Measurements from ENCODE around the gene DSCAML1. TPM values are rescaled to one million over a fixed set of nuclear protein-coding genes. Genes with fewer than 3 reads are reported as not detected.

DSCAML1 gene
- total RNA-seq, 2 experiments from 2014 or later, result not detected

DNA sequence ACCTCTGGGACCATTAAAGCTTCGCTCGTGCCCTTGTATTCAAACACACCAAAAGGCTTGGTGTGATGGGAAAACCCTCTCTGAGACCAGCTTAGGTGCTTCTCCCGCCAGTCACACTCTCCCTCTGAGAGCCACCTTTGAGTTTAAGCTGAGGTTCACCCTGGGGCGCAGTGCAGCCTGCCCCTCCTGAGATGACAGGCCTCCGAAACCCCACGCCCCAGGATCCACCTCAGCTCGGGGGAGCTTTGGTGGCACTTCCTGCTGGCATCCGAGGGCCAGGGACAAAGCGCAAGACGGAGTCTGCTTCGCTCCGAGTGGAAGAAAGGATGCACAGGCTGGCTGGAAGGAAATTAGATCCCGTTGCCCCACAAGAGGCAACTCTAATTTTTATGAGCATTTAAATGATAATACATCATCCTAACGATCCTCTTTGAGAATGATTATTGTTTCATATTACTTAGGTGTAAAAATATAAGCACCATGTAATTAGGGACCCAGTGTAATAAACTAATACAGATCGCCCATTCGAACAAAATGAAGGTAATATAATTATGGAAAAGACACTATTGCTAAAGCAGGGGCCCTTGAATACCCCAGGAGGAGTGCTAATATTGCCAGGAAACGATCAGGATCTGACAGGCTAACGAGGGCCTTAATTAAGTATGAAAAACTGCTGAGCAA lies 334.7 kb downstream of the DSCAML1 start:
- H3K4me1 ChIP-seq (ENCODE audit: insufficient read depth, low read length, poor library complexity, severe bottlenecking), result no peaks in the 10 kb centered on the region
- H3K4me3 ChIP-seq (ENCODE audit: low read depth, low read length, poor library complexity, severe bottlenecking), result no peak overlapping the region
- BruUV-seq (replicated peaks), result no TSS peak
- intact Hi-C loops (cut with micrococcal nuclease; ENCODE audit: unreplicated experiment), result no loop called here
- H4K20me1 ChIP-seq (ENCODE audit: insufficient read depth, low read length), result no peaks in the 10 kb centered on the region
- H3K79me2 ChIP-seq (ENCODE audit: insufficient read depth, low read depth, low read length), result no peaks in the 10 kb centered on the region
- H3K36me3 ChIP-seq (ENCODE audit: insufficient read depth, low read length), result no peaks in the 10 kb centered on the region
- no peak overlapping the region for H3K27ac ChIP-seq (ENCODE audit: low read depth, low read length, poor library complexity, severe bottlenecking)
- no peak overlapping the region for H2AFZ ChIP-seq (ENCODE audit: low read length)
- no peak for TF ChIP-seq EZH2phosphoT487 (IDR thresholded peaks at IDR 0.05; ENCODE audit: borderline replicate concordance, low read depth, low read length)
- TF ChIP-seq, protein P1, sequence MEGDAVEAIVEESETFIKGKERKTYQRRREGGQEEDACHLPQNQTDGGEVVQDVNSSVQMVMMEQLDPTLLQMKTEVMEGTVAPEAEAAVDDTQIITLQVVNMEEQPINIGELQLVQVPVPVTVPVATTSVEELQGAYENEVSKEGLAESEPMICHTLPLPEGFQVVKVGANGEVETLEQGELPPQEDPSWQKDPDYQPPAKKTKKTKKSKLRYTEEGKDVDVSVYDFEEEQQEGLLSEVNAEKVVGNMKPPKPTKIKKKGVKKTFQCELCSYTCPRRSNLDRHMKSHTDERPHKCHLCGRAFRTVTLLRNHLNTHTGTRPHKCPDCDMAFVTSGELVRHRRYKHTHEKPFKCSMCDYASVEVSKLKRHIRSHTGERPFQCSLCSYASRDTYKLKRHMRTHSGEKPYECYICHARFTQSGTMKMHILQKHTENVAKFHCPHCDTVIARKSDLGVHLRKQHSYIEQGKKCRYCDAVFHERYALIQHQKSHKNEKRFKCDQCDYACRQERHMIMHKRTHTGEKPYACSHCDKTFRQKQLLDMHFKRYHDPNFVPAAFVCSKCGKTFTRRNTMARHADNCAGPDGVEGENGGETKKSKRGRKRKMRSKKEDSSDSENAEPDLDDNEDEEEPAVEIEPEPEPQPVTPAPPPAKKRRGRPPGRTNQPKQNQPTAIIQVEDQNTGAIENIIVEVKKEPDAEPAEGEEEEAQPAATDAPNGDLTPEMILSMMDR (conservative IDR thresholded peaks at IDR 0.05; ENCODE audit: low read length), result no peak
- POLR2A ChIA-PET, result no interaction called here
- H3K9me2 ChIP-seq (ENCODE audit: insufficient read depth, low read length), result no peaks in the 10 kb centered on the region
- H3K9me3 ChIP-seq (ENCODE audit: low read length), result no peaks in the 10 kb centered on the region
- CTCF ChIA-PET (ENCODE audit: unreplicated experiment), result no interaction called here
- no peak overlapping the region for H3K4me2 ChIP-seq (ENCODE audit: low read length)
- no peak for DNase-seq (ENCODE audit: low spot score)

DNA sequence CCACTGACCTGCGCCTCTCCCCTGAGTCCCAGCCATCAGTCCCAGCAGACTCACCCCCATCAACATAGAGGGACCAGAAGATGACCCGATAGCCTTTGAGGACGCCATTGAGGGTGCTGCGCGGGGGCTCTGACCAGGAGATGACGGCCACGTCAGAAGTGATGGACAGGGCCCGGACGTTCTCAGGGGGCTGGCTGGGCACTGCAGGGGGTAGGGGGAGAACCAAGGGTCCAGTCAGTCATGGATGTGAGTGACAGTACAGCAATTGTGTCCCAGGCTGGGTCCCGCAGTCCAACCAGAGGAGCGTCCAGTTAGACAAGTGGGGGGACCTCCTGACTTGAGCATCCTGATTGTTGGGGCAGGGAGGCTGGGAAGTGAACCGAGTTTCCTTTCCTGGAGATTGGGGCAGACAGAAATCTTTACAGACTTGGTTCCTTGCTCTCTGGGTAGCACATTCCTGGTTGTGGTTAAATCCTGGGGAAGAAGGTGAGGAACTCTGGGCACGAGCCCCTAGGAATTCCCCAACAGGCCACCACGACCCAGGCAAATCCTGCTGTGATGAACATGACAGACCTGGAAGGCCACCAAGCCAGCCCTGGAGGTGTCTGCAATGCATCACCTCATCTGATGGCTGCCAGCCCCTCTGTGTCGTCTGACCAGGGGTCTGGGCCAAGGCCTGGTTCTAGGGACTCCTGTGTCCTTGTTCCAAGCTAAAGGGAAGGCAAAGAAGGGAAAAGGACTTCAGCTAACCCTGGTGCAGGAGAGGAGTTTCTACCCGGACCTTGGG lies 335.4 kb downstream of the DSCAML1 start:
- TF ChIP-seq EZH2phosphoT487 (IDR thresholded peaks at IDR 0.05; ENCODE audit: borderline replicate concordance, low read depth, low read length), result no peak
- TF ChIP-seq, protein P1 (conservative IDR thresholded peaks at IDR 0.05; ENCODE audit: low read length), result no peak
- Histone ChIP-seq H3K4me1 (ENCODE audit: insufficient read depth, low read length, poor library complexity, severe bottlenecking) (no peaks in the 10 kb centered on the region), H3K27ac (ENCODE audit: low read depth, low read length, poor library complexity, severe bottlenecking) (no peak overlapping the region), H3K4me2 (ENCODE audit: low read length) (no peak overlapping the region), H3K36me3 (ENCODE audit: insufficient read depth, low read length) (no peaks in the 10 kb centered on the region), H3K9me2 (ENCODE audit: insufficient read depth, low read length) (no peaks in the 10 kb centered on the region), H3K4me3 (ENCODE audit: low read depth, low read length, poor library complexity, severe bottlenecking) (no peak overlapping the region), H3K9me3 (ENCODE audit: low read length) (no peaks in the 10 kb centered on the region), H3K79me2 (ENCODE audit: insufficient read depth, low read depth, low read length) (no peaks in the 10 kb centered on the region), H4K20me1 (ENCODE audit: insufficient read depth, low read length) (no peaks in the 10 kb centered on the region), H2AFZ (ENCODE audit: low read length) (no peak overlapping the region)
- no peak for DNase-seq (ENCODE audit: low spot score)
- no TSS peak for BruUV-seq (replicated peaks)
- POLR2A ChIA-PET, result no interaction called here
- CTCF ChIA-PET (ENCODE audit: unreplicated experiment), result no interaction called here
- intact Hi-C loops (cut with micrococcal nuclease; ENCODE audit: unreplicated experiment), result no loop called here

DNA sequence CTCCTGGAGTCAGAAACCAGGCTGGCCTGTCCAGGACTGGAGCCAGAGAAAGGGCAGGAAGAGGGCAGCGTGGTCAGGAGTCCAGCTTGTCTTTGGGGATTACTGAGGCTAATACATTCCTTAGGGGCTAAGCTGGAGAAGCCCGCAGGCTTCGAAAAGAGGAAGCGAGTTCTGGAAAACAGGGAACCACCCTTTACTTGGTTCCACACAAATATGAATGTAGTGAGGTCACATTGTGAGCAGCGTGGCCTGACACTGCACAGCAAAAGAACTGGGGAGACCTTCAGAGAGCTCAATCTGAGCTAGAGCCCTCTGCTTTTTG lies 337.1 kb downstream of the DSCAML1 start:
- Histone ChIP-seq H3K4me3 (ENCODE audit: low read depth, low read length, poor library complexity, severe bottlenecking) (no peak overlapping the region), H3K27ac (ENCODE audit: low read depth, low read length, poor library complexity, severe bottlenecking) (no peak overlapping the region)

More for the DNA sequence above, 337.1 kb downstream of the DSCAML1 start:
- no TSS peak for BruUV-seq (replicated peaks)
- no peak overlapping the region for H2AFZ ChIP-seq (ENCODE audit: low read length)
- TF ChIP-seq, protein P1 (conservative IDR thresholded peaks at IDR 0.05; ENCODE audit: low read length), result no peak
- TF ChIP-seq EZH2phosphoT487 (IDR thresholded peaks at IDR 0.05; ENCODE audit: borderline replicate concordance, low read depth, low read length), result no peak
- POLR2A ChIA-PET, result interaction anchor here (0.7 to 1.4 kb wide), 2 partner anchors 35 to 891 kb away, joined by 3 read pairs; no protein-coding TSS in a partner anchor
- no peaks in the 10 kb centered on the region for H3K9me2 ChIP-seq (ENCODE audit: insufficient read depth, low read length)
- intact Hi-C loops (cut with micrococcal nuclease; ENCODE audit: unreplicated experiment), result no loop called here
- no peaks in the 10 kb centered on the region for H3K4me1 ChIP-seq (ENCODE audit: insufficient read depth, low read length, poor library complexity, severe bottlenecking)
- H3K36me3 ChIP-seq (ENCODE audit: insufficient read depth, low read length), result no peaks in the 10 kb centered on the region
- H4K20me1 ChIP-seq (ENCODE audit: insufficient read depth, low read length), result no peaks in the 10 kb centered on the region
- H3K79me2 ChIP-seq (ENCODE audit: insufficient read depth, low read depth, low read length), result no peaks in the 10 kb centered on the region
- H3K4me2 ChIP-seq (ENCODE audit: low read length), result no peak overlapping the region
- no peaks in the 10 kb centered on the region for H3K9me3 ChIP-seq (ENCODE audit: low read length)
- CTCF ChIA-PET (ENCODE audit: unreplicated experiment), result no interaction called here
- no peak for DNase-seq (ENCODE audit: low spot score)

All from OCI-LY7 (cell line).